ENCODE data around the gene PADI6. TPM values are rescaled to one million over a fixed set of nuclear protein-coding genes. Genes with fewer than 3 reads are reported as not detected.
A peak's percentile ranks its signal among the peaks of the same experiment; 100 is the strongest.

Gene PADI6
- total RNA-seq, 1 donor from 2014 or later, result not detected

GRCh38 chr1:17425806-17426600 is 54.0 kb downstream of the PADI6 start:
- no peak for DNase-seq
- H3K27ac Mint-ChIP-seq, result peak overlapping the region; percentile 20
- no peaks in the 10 kb centered on the region for H3K9me3 Mint-ChIP-seq
- H3K27me3 Mint-ChIP-seq, result no peaks in the 10 kb centered on the region
- H3K36me3 Mint-ChIP-seq (ENCODE audit: low read depth), result peaks cover 70% of the 10 kb centered on the region
- H3K4me3 Mint-ChIP-seq, result no peak overlapping the region
- intact Hi-C loops (cut with micrococcal nuclease), result loop anchor here (10.0 kb wide), 1 partner anchor 49 kb away; no protein-coding TSS in a partner anchor
- peaks cover 14% of the 10 kb centered on the region for H3K4me1 Mint-ChIP-seq

GRCh38 chr1:17427696-17428660 is 56.0 kb downstream of the PADI6 start:
- Mint-ChIP-seq H3K27ac (no peak overlapping the region), H3K27me3 (no peaks in the 10 kb centered on the region), H3K4me3 (no peak overlapping the region), H3K36me3 (ENCODE audit: low read depth) (peaks cover 68% of the 10 kb centered on the region), H3K9me3 (no peaks in the 10 kb centered on the region), H3K4me1 (peaks cover 16% of the 10 kb centered on the region)
- no peak for DNase-seq
- intact Hi-C loops (cut with micrococcal nuclease), result loop anchor here (10.0 kb wide), 1 partner anchor 47 kb away; no protein-coding TSS in a partner anchor

- no peak overlapping the region for H3K4me3 Mint-ChIP-seq
- no peak overlapping the region for H3K27ac Mint-ChIP-seq
- H3K9me3 Mint-ChIP-seq, result no peaks in the 10 kb centered on the region
- peaks cover 21% of the 10 kb centered on the region for H3K4me1 Mint-ChIP-seq
- H3K27me3 Mint-ChIP-seq, result no peaks in the 10 kb centered on the region
- intact Hi-C loops (cut with micrococcal nuclease), result loop anchor here (10.0 kb wide), 1 partner anchor 46 kb away; no protein-coding TSS in a partner anchor
- no peak for DNase-seq
- peaks cover 64% of the 10 kb centered on the region for H3K36me3 Mint-ChIP-seq (ENCODE audit: low read depth)
These were observed 57.2 kb downstream of the PADI6 start for GRCh38 chr1:17429183-17429582.

GRCh38 chr1:17432412-17432811 is 60.4 kb downstream of the PADI6 start:
- no peak for DNase-seq
- intact Hi-C loops (cut with micrococcal nuclease), result no loop called here
- H3K4me1 Mint-ChIP-seq, result peaks cover 38% of the 10 kb centered on the region
- no peak overlapping the region for H3K4me3 Mint-ChIP-seq
- no peaks in the 10 kb centered on the region for H3K27me3 Mint-ChIP-seq
- no peaks in the 10 kb centered on the region for H3K9me3 Mint-ChIP-seq
- H3K36me3 Mint-ChIP-seq (ENCODE audit: low read depth), result peaks cover 65% of the 10 kb centered on the region
- no peak overlapping the region for H3K27ac Mint-ChIP-seq

GRCh38 chr1:17433261-17433660 is 61.3 kb downstream of the PADI6 start:
- no peak for DNase-seq
- H3K27me3 Mint-ChIP-seq, result no peaks in the 10 kb centered on the region
- H3K4me3 Mint-ChIP-seq, result no peak overlapping the region
- H3K9me3 Mint-ChIP-seq, result no peaks in the 10 kb centered on the region
- H3K4me1 Mint-ChIP-seq, result peaks cover 38% of the 10 kb centered on the region
- H3K36me3 Mint-ChIP-seq (ENCODE audit: low read depth), result peaks cover 61% of the 10 kb centered on the region
- intact Hi-C loops (cut with micrococcal nuclease), result no loop called here
- no peak overlapping the region for H3K27ac Mint-ChIP-seq

- H3K36me3 Mint-ChIP-seq (ENCODE audit: low read depth), result peaks cover 59% of the 10 kb centered on the region
- no peak overlapping the region for H3K27ac Mint-ChIP-seq
- H3K4me3 Mint-ChIP-seq, result no peak overlapping the region
- peaks cover 37% of the 10 kb centered on the region for H3K4me1 Mint-ChIP-seq
- no peak for DNase-seq
- no peaks in the 10 kb centered on the region for H3K27me3 Mint-ChIP-seq
- intact Hi-C loops (cut with micrococcal nuclease), result no loop called here
- H3K9me3 Mint-ChIP-seq, result no peaks in the 10 kb centered on the region
These were observed 62.0 kb downstream of the PADI6 start for GRCh38 chr1:17434016-17434415.

- no peak for DNase-seq
- H3K36me3 Mint-ChIP-seq (ENCODE audit: low read depth), result peaks cover 57% of the 10 kb centered on the region
- peaks cover 37% of the 10 kb centered on the region for H3K4me1 Mint-ChIP-seq
- peak overlapping the region; percentile 23 for H3K4me3 Mint-ChIP-seq
- peak overlapping the region; percentile 53 for H3K27ac Mint-ChIP-seq
- H3K27me3 Mint-ChIP-seq, result no peaks in the 10 kb centered on the region
- intact Hi-C loops (cut with micrococcal nuclease), result no loop called here
- no peaks in the 10 kb centered on the region for H3K9me3 Mint-ChIP-seq
These were observed 62.6 kb downstream of the PADI6 start for GRCh38 chr1:17434601-17435000.

- Mint-ChIP-seq H3K27me3 (no peaks in the 10 kb centered on the region), H3K36me3 (ENCODE audit: low read depth) (peaks cover 51% of the 10 kb centered on the region), H3K27ac (peak overlapping the region; percentile 62), H3K4me3 (peak overlapping the region; percentile 81), H3K4me1 (peaks cover 48% of the 10 kb centered on the region), H3K9me3 (no peaks in the 10 kb centered on the region)
- intact Hi-C loops (cut with micrococcal nuclease), result loop anchor here (2.0 kb wide), 1 partner anchor 16 kb away; no protein-coding TSS in a partner anchor
- peak; percentile 59 for DNase-seq
These were observed 64.6 kb downstream of the PADI6 start for GRCh38 chr1:17436380-17437174.

- DNase-seq, result no peak
- Mint-ChIP-seq H3K27me3 (no peaks in the 10 kb centered on the region), H3K27ac (peak overlapping the region; percentile 62), H3K9me3 (no peaks in the 10 kb centered on the region), H3K4me1 (peaks cover 48% of the 10 kb centered on the region), H3K4me3 (peak overlapping the region; percentile 81), H3K36me3 (ENCODE audit: low read depth) (peaks cover 45% of the 10 kb centered on the region)
- intact Hi-C loops (cut with micrococcal nuclease), result loop anchor here (2.0 kb wide), 1 partner anchor 16 kb away; no protein-coding TSS in a partner anchor
These were observed 65.2 kb downstream of the PADI6 start for GRCh38 chr1:17437260-17437579.

- Mint-ChIP-seq H3K4me3 (peak overlapping the region; percentile 81), H3K36me3 (ENCODE audit: low read depth) (peaks cover 41% of the 10 kb centered on the region), H3K27ac (peak overlapping the region; percentile 62), H3K27me3 (no peaks in the 10 kb centered on the region), H3K9me3 (no peaks in the 10 kb centered on the region), H3K4me1 (peaks cover 48% of the 10 kb centered on the region)
- intact Hi-C loops (cut with micrococcal nuclease), result loop anchor here (2.0 kb wide), 1 partner anchor 17 kb away; no protein-coding TSS in a partner anchor
- peak; percentile 84 for DNase-seq
These were observed 65.8 kb downstream of the PADI6 start for GRCh38 chr1:17437580-17438317.

- intact Hi-C loops (cut with micrococcal nuclease), result no loop called here
- Mint-ChIP-seq H3K9me3 (no peaks in the 10 kb centered on the region), H3K36me3 (ENCODE audit: low read depth) (peaks cover 37% of the 10 kb centered on the region), H3K27me3 (no peaks in the 10 kb centered on the region), H3K27ac (peak overlapping the region; percentile 99), H3K4me3 (peak overlapping the region; percentile 96), H3K4me1 (peaks cover 47% of the 10 kb centered on the region)
- peak; percentile 91 for DNase-seq
These were observed 66.6 kb downstream of the PADI6 start for GRCh38 chr1:17438318-17439249.
